LNCaP clone FGC (cell line): Measurements from ENCODE around the gene KIF26A.

Experiments used
- DNase-seq: peaks from one replicate; pipeline ENCODE4 v3.0.0-alpha.2; 2011; ENCODE audit warnings: low read depth
- H3K4me3 ChIP-seq: 2 replicates; pipeline ENCODE4 v1.5.1; 2011; ENCODE audit warnings: mild to moderate bottlenecking, low read depth, low read length, control low read depth
- TF ChIP-seq, protein P1 (sequence below): IDR thresholded peaks from 2 replicates; pipeline ENCODE4 v1.5.1; 2012; ENCODE audit warnings: mild to moderate bottlenecking; ENCODE audit not compliant: control insufficient read depth, insufficient read depth; ENCODE audit errors: extremely low read depth

KIF26A gene

DNA sequence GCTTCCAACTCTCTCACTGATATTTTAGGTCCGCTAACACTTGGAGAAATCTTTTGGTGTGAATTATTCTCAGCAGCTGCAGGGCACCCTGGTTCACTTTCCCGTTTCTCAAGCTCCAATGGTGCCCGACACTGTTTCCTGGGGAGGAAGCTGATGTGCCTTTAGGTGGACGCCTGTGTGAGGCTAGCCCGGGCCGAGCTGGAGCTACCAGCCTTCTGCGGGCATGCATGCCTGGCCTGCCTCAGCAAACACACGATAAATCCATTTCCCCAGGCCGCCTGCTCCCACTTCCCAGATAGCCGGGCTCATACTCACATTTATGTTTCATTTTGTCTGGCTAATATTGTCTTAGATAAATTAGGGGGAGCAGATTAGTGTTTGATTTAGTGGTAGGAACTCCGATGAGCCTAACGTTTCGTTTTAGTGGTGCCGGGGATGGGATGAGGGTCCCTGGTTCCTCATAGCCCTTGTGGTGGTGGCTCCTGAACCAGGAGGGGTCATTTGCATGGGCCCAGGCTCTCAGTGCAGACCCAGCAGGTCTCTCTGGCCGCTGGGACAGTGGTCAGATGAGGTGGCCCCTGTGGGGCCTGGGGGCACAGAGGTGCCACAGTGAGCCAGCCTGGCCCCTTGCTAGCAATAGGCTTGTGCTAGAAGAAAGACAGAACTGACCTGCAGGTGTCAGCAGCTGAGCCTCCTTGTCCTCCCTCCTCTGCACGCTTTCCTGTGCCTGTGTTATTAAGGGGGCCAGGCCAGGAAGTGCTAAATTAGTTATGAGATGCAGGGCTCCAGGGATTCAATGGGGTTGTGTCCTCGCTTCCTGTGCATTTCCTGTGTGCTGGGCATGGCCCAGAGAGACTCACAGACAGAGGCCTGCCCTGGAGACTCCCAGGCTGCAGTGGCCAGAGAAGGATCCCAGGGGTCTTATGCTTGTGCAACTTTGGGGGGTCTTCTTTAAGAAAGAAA, 88.3 kb downstream of the KIF26A start:
- TF ChIP-seq, protein P1, sequence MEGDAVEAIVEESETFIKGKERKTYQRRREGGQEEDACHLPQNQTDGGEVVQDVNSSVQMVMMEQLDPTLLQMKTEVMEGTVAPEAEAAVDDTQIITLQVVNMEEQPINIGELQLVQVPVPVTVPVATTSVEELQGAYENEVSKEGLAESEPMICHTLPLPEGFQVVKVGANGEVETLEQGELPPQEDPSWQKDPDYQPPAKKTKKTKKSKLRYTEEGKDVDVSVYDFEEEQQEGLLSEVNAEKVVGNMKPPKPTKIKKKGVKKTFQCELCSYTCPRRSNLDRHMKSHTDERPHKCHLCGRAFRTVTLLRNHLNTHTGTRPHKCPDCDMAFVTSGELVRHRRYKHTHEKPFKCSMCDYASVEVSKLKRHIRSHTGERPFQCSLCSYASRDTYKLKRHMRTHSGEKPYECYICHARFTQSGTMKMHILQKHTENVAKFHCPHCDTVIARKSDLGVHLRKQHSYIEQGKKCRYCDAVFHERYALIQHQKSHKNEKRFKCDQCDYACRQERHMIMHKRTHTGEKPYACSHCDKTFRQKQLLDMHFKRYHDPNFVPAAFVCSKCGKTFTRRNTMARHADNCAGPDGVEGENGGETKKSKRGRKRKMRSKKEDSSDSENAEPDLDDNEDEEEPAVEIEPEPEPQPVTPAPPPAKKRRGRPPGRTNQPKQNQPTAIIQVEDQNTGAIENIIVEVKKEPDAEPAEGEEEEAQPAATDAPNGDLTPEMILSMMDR = no peak
- H3K4me3 ChIP-seq = no peak overlapping the region
- DNase-seq = no peak

DNA sequence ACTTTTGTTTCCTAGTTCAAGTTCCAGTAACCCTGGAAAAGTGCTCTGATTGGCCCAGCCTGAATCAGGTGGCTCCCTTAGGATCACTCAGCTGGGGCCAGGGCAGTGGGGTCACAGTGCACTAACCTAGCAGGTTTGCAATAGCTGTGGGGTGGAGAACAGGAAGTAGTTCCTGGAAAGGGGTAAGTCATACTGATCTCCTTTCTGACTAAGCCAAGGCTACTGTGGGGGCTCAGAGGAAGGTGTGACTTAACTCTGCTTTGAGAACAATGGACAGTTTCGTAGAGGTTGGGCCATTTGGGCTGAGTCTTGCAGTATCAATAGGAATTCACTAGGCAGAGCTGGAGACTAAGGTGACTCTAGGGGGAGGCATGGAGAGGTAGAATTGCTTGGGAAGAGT, 89.4 kb downstream of the KIF26A start:
- TF ChIP-seq, protein P1 = no peak
- DNase-seq = no peak
- H3K4me3 ChIP-seq = no peak overlapping the region

DNA sequence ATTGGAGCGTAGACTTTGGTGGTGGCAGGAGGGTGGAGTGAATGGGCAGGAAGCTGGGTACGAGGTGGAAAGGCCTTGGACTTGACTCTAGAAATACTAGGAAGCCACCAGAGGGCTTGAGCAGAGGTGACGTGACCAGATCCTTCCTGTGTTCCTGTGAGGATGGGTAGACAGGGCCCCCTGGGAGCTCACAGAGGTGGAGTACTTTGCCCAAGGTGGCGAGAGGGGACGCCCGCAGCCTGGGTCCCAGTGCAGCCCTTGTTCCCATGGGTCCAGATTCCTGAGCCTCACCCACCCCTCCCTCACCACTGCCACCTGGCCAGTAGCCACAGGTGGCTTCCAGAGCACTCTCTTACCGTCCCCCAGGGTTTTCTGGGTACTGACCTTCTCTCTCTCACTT, 89.8 kb downstream of the KIF26A start:
- DNase-seq = no peak
- TF ChIP-seq, protein P1 = no peak
- no peak overlapping the region for H3K4me3 ChIP-seq

DNA sequence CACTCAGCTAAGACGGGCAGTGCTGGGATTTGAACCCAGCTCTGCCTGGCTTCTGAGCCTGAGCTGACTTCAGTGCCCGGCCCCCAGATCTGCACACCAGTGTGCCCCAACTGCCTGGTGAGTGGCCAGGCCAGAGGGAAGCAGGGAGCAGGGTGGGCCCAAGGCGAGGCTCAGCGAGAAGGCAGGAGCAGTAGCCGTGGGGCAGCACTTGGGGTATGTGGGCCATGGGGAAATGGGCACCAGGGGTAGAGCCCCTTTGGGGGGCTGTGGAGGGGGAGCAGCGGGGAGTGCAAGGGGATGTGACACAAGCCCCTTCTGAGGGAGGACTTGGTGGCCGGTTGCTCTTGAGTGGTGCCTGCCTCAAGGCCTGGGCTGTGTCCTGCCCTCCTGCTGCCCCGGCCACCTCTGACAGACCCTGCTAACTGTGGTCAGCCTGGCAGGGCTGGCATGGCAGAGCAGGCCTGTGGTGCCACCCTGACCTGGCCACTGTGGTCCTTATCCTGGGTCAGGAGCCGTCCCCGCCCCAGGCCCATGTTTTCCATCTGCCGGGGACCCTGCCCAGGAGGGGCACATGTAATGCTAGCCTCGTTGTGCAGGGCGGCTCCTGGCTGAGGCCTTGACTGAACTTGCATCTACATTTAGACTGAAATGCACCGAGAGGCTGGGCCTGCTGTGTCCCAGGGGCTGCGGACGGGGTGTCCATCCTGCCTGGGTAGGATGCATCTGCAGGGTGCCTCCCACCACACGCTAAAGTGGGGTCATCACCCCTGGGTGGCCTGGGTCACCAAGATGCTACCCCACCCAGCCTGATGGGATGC, 90.5 kb downstream of the KIF26A start:
- DNase-seq = no peak
- TF ChIP-seq, protein P1 = no peak
- H3K4me3 ChIP-seq = no peak overlapping the region

DNA sequence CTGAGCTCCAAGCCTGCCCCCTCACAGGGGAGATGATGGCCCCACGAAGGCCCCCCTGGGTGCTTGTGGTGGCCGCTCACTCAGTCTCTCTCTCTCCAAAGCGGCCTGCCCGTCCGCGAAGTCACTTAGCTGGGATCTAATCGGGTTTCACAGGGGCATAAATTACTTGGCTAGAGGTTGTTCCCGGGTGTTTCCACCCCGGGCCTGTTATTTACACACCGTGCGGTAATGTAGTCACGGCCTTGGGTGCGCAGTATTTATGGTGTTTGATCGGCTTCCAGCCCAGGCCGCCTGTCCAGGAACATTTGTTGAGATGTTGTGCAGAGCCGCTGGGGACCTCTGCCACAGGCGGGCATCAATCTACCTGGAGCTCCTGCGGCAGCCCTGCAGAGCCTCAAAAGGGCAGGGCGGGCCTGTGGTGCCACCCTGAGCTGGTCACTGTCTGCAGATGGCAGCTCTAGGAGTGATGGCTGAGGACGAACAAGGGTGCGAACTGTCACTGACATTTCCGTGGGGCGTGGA, 91.2 kb downstream of the KIF26A start:
- peak; percentile 22 for DNase-seq
- TF ChIP-seq, protein P1 = no peak

DNA sequence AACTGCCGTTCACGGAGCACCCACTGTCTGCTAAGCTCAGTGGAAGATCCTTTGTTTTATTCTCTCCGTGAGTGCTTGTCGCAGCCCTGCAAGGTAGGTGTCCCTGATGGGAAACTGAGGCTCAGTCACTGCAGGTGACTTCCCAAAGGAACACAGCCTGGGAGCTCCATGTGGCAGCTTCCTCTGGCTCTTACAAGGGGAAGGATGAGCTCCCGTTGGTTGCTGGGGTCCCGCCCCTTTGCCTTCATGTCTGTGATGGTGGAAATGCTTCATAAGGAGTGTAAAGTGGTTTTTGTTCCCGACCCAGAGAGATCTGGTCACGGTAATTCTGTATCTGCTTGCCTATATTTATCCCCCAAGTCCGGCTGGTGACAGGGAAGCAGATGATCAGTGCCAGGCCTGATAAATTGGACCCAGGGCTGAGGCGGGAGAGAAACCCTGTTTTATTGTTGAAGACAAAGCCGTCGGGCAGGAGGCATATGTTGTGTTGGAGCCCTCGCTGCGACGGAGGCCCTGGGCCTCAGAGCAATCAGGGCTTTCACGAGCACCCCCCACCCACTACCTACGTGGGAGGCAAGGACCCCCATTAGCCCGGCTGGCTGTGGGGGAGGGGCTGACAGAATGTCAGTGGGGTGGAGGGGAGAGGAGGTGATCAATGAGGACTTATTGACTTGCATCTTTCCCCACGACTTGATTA, 91.9 kb downstream of the KIF26A start:
- TF ChIP-seq, protein P1 = no peak
- DNase-seq = no peak
- no peak overlapping the region for H3K4me3 ChIP-seq

More for the DNA sequence above, 91.2 kb downstream of the KIF26A start:
- H3K4me3 ChIP-seq = no peak overlapping the region
